Osteocyte (in vitro differentiated cells): ENCODE results near the gene RAP1GDS1. TPM values are rescaled to one million over a fixed set of nuclear protein-coding genes. Genes with fewer than 3 reads are reported as not detected.
A peak's percentile ranks its signal among the peaks of the same experiment; 100 is the strongest.

Experiments used
- DNase-seq: peaks from one replicate; pipeline ENCODE4 v3.0.0; 2021; ENCODE audit warnings: mixed read lengths; ENCODE audit not compliant: unreplicated experiment; ENCODE audit errors: extremely low spot score
- H3K27ac Mint-ChIP-seq: one replicate; pipeline ENCODE4 v1.8.0; 2021; ENCODE audit warnings: mild to moderate bottlenecking, mixed read lengths; ENCODE audit not compliant: unreplicated experiment
- H3K27me3 Mint-ChIP-seq: one replicate; pipeline ENCODE4 v1.8.0; 2021; ENCODE audit warnings: mixed read lengths; ENCODE audit not compliant: unreplicated experiment
- H3K36me3 Mint-ChIP-seq: one replicate; pipeline ENCODE4 v1.8.0; 2021; ENCODE audit warnings: mixed read lengths; ENCODE audit not compliant: unreplicated experiment
- H3K4me1 Mint-ChIP-seq: one replicate; pipeline ENCODE4 v1.8.0; 2021; ENCODE audit warnings: mixed read lengths; ENCODE audit not compliant: unreplicated experiment
- H3K4me3 Mint-ChIP-seq: one replicate; pipeline ENCODE4 v1.8.0; 2021; ENCODE audit warnings: mild to moderate bottlenecking, moderate library complexity, mixed read lengths; ENCODE audit not compliant: unreplicated experiment
- H3K9me3 Mint-ChIP-seq: one replicate; pipeline ENCODE4 v1.8.0; 2021; ENCODE audit warnings: mixed read lengths; ENCODE audit not compliant: unreplicated experiment
- total RNA-seq: library from RNA; stranded (reverse); gene quantifications from 2 replicates; pipeline ENCODE4 v1.2.1, GENCODE V29; 2021
- TF ChIP-seq, protein P1 (sequence below): fragments of 200-600 bp; sonication (generic); IDR thresholded peaks from 2 replicates; pipeline ENCODE4 v1.5.0; 2021; ENCODE audit warnings: antibody characterized with exemption, mild to moderate bottlenecking, moderate library complexity

Gene RAP1GDS1
- total RNA-seq, 1 donor from 2014 or later: 47.6 TPM

DNA sequence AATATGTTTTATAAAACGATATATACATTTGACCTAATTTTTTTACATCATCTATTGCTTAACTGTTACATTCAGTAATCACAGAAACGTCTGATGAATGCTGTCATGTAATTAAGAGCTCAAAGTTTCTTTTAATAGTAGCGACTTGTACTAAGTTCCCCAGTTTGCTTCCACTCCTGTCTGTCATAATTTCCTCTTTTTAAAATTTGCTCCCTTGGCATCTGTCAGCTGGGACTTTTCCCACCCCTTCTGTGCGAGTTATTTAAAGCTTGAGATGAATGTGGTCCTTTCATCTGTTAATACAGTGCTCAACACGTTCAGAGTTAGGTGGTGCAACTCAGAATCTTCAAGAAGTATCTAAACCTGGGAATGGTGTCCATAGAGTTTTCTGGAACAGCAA, 1.2 kb downstream of the RAP1GDS1 start:
- Mint-ChIP-seq H3K4me1 (peaks cover 37% of the 10 kb centered on the region), H3K27me3 (no peaks in the 10 kb centered on the region), H3K4me3 (peak overlapping the region; percentile 94), H3K36me3 (no peaks in the 10 kb centered on the region), H3K9me3 (no peaks in the 10 kb centered on the region), H3K27ac (peak overlapping the region; percentile 97)
- TF ChIP-seq, protein P1, sequence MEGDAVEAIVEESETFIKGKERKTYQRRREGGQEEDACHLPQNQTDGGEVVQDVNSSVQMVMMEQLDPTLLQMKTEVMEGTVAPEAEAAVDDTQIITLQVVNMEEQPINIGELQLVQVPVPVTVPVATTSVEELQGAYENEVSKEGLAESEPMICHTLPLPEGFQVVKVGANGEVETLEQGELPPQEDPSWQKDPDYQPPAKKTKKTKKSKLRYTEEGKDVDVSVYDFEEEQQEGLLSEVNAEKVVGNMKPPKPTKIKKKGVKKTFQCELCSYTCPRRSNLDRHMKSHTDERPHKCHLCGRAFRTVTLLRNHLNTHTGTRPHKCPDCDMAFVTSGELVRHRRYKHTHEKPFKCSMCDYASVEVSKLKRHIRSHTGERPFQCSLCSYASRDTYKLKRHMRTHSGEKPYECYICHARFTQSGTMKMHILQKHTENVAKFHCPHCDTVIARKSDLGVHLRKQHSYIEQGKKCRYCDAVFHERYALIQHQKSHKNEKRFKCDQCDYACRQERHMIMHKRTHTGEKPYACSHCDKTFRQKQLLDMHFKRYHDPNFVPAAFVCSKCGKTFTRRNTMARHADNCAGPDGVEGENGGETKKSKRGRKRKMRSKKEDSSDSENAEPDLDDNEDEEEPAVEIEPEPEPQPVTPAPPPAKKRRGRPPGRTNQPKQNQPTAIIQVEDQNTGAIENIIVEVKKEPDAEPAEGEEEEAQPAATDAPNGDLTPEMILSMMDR: no peak
- DNase-seq: no peak

DNA sequence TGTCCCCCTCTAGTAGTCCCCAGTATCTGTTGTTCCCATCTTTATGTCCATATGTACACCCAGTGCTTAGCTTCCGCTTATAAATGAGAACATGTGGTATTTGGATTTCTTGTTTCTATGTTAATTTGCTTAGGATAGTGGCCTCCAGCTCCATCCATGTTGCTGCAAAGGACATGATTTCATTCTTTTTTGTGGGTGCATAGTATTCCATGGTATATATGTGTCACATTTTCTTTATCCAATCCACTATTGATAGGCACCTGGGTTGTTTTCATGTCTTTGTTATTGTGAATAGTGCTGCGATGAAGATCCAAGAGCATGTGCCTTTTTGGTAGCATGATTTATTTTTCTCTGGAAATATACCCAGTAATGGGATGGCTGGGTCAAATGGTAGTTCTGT, 6.3 kb downstream of the RAP1GDS1 start:
- TF ChIP-seq, protein P1: no peak
- Mint-ChIP-seq H3K4me1 (peaks cover 18% of the 10 kb centered on the region), H3K9me3 (peaks cover 13% of the 10 kb centered on the region), H3K36me3 (peaks cover 24% of the 10 kb centered on the region), H3K27me3 (no peaks in the 10 kb centered on the region), H3K27ac (no peak overlapping the region), H3K4me3 (no peak overlapping the region)
- DNase-seq: no peak

DNA sequence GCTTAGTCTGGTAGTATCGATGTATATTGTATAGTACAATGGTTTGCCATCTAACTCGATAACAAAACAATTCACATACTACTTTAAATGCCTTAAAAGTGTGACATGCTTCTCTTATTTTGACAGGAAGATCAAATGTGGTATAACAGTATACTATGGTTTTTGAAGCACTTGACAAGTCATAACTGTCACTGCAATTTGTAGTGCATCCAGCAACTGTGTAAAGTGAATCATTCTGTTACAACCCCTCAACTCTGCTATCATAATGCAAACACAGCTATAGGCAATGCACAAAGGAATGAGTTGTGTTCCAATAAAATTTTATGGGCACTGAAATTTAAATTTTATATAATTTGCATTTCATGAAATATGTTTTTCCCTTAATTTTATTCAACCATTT, 14.0 kb downstream of the RAP1GDS1 start:
- no peak overlapping the region for H3K4me3 Mint-ChIP-seq
- H3K9me3 Mint-ChIP-seq: peaks cover 13% of the 10 kb centered on the region
- H3K36me3 Mint-ChIP-seq: peaks cover 20% of the 10 kb centered on the region
- H3K27me3 Mint-ChIP-seq: no peaks in the 10 kb centered on the region
- peaks cover 3% of the 10 kb centered on the region for H3K4me1 Mint-ChIP-seq
- no peak overlapping the region for H3K27ac Mint-ChIP-seq
- TF ChIP-seq, protein P1: no peak
- no peak for DNase-seq

DNA sequence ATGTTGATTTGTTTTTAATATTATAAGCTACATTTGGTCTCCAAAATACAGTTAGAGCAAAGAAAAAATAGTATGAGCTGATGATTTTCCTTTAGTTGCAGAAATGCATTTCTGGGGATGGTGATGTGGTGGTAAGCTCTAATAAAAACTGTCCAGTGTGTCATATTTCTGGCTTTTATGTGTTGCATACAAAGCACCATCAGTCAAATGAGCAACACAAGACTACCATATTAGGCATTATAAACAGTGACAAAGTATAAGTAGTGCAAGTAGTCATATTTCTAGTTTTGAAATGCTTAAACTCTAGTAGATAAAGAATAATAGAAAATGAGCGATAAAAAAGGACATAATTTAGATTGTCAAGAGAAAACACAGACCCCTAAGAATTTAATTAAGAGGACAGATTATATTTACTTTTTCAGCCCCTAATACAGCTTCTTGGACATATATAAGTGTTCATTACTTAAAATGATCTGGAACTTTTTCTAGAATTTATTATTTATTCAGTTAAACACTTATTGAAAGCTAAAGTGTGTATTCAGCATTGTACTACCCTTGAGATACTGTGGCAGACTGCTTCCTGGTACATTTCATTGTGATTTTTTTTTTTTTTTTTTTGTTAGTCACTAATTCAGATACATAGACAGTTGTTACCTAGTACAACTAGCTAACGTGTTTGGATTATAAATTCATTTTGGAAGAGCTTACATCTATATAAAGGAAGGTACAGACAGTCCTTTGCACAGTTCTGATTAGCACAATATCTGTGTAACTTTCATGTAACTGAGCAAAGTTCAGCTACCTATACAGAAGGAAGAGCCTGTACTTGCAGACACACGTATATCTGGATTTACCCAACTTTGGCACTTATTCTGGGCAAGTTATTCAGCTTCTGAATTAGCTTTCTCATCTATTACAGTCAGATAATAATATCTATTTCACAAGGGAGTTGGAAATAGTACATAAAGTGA, 22.3 kb downstream of the RAP1GDS1 start:
- Mint-ChIP-seq H3K27me3 (no peaks in the 10 kb centered on the region), H3K36me3 (peaks cover 9% of the 10 kb centered on the region), H3K4me1 (peaks cover 13% of the 10 kb centered on the region), H3K27ac (no peak overlapping the region), H3K9me3 (no peaks in the 10 kb centered on the region), H3K4me3 (no peak overlapping the region)
- TF ChIP-seq, protein P1: no peak
- no peak for DNase-seq

DNA sequence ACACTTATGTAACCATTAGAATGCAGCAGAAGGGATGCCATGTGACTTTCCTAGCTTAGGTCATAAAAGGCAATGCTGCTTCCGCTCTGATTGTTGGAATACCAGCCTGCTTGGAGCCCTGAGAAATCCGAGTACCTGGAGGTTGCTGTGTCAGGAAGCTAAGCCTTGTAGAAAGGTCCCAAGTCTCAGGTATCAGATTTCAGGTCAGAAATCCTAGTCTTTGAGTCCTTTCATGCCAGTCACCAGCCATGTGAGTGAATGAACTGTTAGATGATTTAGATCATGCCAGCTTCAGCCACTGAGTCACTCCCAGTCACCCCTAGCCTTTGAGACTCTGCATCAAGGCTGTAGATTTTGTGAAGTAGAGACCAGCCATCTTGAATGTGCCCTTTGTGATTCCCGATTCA, 23.5 kb downstream of the RAP1GDS1 start:
- Mint-ChIP-seq H3K4me3 (no peak overlapping the region), H3K36me3 (peaks cover 8% of the 10 kb centered on the region), H3K9me3 (no peaks in the 10 kb centered on the region), H3K27ac (peak overlapping the region; percentile 14), H3K27me3 (no peaks in the 10 kb centered on the region), H3K4me1 (peaks cover 18% of the 10 kb centered on the region)
- no peak for DNase-seq
- TF ChIP-seq, protein P1: no peak
